ENCODE results near the gene MPV17L2.

MPV17L2 gene

DNA sequence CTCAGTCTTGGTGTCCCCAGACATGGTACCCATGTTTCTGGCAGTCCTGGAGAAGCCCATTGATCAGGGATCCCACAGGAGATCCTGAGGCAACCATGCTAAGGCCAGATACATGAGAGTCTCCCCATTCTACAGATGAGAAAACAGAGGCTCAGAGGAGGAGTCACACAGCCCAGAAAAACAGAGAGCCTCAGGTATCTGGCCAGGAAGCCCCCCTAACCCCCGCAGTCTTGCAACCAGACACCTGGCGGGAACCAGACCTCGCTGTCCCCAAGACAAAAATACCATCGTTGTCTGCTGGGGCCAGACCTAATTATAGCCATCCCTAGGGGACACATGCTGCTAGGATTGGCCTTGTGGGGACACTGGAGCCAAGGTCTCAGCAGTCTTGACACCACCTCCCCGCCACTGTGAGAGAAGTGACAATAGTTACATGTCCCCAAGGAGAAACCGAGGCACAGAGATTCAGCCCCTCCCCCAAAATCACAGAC is 34.8 kb downstream of the MPV17L2 start:
- no peak overlapping the region for H3K27ac Mint-ChIP-seq
- H3K4me1 Mint-ChIP-seq = peaks cover 60% of the 10 kb centered on the region

DNA sequence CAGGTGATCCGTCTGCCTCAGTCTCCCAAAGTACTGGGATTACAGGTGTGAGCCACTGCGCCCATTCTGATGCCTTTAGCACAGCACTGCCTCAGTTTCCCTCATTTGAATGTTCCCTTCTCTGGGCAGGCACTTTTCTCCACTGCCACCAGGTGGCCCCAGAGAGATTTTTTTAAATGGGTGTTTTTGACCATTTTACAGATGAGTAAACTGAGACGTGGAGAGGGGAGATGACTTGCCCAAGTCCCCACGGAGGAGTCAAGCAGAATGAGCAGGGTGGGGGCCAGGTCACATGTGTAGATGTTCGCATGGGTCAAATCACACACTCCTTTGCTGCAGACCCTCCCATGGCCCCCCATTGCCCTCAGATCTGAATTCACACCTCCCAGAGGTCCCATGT is 36.5 kb downstream of the MPV17L2 start:
- peaks cover 60% of the 10 kb centered on the region for H3K4me1 Mint-ChIP-seq

More for the DNA sequence above, 34.8 kb downstream of the MPV17L2 start:
- Mint-ChIP-seq H3K4me3 (no peak overlapping the region), H3K27me3 (peaks cover 89% of the 10 kb centered on the region), H3K9me3 (no peaks in the 10 kb centered on the region)
- DNase-seq (no peak), ATAC-seq (no peak)

DNA sequence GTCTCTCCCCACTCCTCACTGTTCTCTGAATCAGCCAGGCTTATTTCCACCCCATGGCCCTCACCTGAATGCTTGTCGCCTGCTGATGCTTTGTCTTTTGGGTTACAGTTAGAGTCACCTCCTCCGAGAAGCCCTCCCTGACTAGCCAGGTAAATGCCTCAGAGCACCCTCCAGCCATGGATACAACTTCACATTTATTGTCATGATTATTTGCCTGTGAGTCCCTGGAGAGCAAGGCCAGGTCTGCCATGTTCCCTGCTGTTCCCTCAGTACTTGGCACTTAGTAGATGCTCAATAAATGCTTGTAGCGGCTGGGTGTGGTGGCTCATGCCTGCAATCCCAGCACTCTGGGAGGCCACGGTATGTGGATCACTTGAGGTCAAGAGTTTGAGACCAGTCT is 36.9 kb downstream of the MPV17L2 start:
- peaks cover 89% of the 10 kb centered on the region for H3K27me3 Mint-ChIP-seq
- ATAC-seq (no peak), DNase-seq (no peak)
- peaks cover 6 to 8% of the 10 kb centered on the region in 2 donors for H3K9me3 Mint-ChIP-seq
- H3K27ac Mint-ChIP-seq = no peak overlapping the region
- H3K4me3 Mint-ChIP-seq = no peak overlapping the region
- H3K4me1 Mint-ChIP-seq = peaks cover 56% of the 10 kb centered on the region

More for the DNA sequence above, 36.5 kb downstream of the MPV17L2 start:
- Mint-ChIP-seq H3K27ac (no peak overlapping the region), H3K9me3 (peaks cover 6 to 8% of the 10 kb centered on the region in 2 donors), H3K4me3 (no peak overlapping the region), H3K27me3 (peaks cover 89% of the 10 kb centered on the region)
- DNase-seq = no peak
- no peak for ATAC-seq

- Mint-ChIP-seq H3K27ac (no peak overlapping the region), H3K9me3 (peaks cover 6 to 8% of the 10 kb centered on the region in 2 donors), H3K4me1 (peaks cover 44% of the 10 kb centered on the region), H3K27me3 (peaks cover 89% of the 10 kb centered on the region), H3K4me3 (no peak overlapping the region)
- DNase-seq = no peak
- ATAC-seq = no peak
Measured at GRCh38 chr19:18230941-18231734, 38.1 kb downstream of the MPV17L2 start.

GRCh38 chr19:18231775-18232174 is 38.8 kb downstream of the MPV17L2 start:
- Mint-ChIP-seq H3K4me1 (peaks cover 40% of the 10 kb centered on the region), H3K4me3 (no peak overlapping the region), H3K9me3 (peaks cover 6 to 8% of the 10 kb centered on the region in 2 donors), H3K27me3 (peaks cover 89% of the 10 kb centered on the region), H3K27ac (no peak overlapping the region)
- no peak for DNase-seq
- ATAC-seq = no peak

DNA sequence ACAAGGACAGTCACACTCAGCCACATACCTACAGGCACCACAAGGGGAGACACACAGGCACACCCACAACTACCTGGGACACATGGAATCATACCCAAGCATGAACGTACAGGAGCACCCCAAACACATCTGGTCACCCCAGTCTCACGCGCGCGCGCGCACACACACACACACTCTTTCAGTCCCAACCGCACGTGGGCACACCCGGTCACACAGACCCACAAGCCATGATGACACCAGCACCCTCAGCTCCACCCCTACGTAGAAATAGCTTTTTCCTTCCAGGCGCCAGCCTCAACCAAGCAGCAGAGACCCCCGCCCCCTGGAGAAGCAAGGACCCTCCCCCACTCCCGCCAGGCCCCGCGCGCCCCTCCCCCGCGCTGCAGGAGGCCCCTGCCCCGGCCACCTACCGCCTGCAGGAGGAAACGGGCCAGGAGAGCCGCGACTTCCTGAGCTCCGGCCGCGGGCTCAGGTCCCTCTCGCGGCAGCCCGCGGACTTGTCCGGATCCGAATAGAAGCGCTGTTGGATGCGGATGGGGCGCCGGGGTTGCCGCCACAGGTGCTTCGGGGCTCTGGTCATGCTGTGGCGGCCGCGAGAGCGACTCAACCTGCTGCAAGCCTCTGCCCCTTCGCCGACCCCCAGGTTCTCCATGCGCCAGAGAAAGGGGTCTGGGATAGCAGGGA is 39.7 kb downstream of the MPV17L2 start:
- H3K27me3 Mint-ChIP-seq = peaks cover 85% of the 10 kb centered on the region
- H3K9me3 Mint-ChIP-seq = peaks cover 6 to 8% of the 10 kb centered on the region in 2 donors
- peak; percentile 40 for ATAC-seq
- peaks cover 31% of the 10 kb centered on the region for H3K4me1 Mint-ChIP-seq
- no peak overlapping the region for H3K27ac Mint-ChIP-seq
- no peak for DNase-seq
- H3K4me3 Mint-ChIP-seq = peak overlapping the region in 1 of 2 donors; percentile 41

DNA sequence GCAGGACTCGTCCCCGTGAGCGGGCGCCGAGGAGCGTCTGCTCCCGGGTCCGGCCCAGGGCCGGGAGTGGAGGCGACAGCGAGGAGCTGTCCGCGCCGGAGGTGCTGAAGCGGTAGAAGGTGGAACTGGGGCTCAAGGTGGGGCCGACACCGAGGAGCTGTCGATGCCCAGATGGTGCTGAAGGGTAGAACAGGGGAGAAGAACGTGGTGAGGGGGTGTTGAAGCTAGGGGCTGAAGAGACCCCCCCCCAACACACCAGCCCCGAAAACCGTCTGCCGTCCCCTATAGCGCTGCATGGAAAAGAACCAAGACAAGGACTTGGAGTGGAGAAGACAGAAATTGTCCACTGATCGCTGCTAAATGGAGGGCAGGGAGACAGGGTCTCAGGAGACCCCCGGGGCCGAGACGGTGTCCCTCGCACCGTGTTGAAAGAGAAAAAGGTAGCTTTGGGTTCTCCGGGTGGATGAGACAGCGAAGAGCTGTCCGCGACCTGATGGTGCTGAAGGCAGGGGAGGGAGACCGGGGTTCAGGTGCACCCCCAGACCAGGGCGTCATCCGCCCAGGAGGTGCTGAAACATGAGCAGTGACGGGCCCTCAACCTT is 40.3 kb downstream of the MPV17L2 start:
- Mint-ChIP-seq H3K9me3 (peaks cover 6 to 8% of the 10 kb centered on the region in 2 donors), H3K27me3 (peaks cover 79% of the 10 kb centered on the region), H3K4me3 (no peak overlapping the region), H3K27ac (no peak overlapping the region), H3K4me1 (peaks cover 31% of the 10 kb centered on the region)
- ATAC-seq (no peak), DNase-seq (peak; percentile 43)

- H3K27me3 Mint-ChIP-seq = peaks cover 82% of the 10 kb centered on the region
- no peak overlapping the region for H3K27ac Mint-ChIP-seq
- no peak for ATAC-seq
- H3K4me3 Mint-ChIP-seq = no peak overlapping the region
- H3K4me1 Mint-ChIP-seq = peaks cover 31% of the 10 kb centered on the region
- peaks cover 6 to 8% of the 10 kb centered on the region in 2 donors for H3K9me3 Mint-ChIP-seq
- DNase-seq = no peak
Measured at GRCh38 chr19:18234194-18234593, 41.2 kb downstream of the MPV17L2 start.

DNA sequence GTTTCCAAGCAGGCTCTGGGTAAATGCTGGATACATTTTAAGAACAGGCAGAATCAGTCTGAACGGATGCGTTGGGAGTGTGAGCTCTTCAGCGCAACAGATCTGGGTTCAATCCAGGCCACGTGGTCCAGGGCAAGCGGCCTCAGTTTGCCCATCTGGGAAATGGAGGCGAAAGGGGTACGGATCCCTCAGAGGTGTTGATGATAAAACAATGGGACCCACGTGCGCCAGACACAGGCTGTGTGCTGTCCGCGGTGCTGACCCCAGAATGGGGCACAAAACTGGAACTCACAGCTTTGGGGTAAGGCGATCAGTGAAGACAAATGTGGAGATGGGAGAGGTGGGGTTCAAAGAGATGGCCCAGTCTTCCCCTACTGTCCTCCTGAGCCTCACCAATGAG is 46.3 kb downstream of the MPV17L2 start:
- H3K27ac Mint-ChIP-seq = no peak overlapping the region
- H3K9me3 Mint-ChIP-seq = no peaks in the 10 kb centered on the region
- ATAC-seq (no peak), DNase-seq (no peak)
- no peaks in the 10 kb centered on the region for H3K4me1 Mint-ChIP-seq
- H3K4me3 Mint-ChIP-seq = no peak overlapping the region
- H3K27me3 Mint-ChIP-seq = peaks cover 38% of the 10 kb centered on the region

GRCh38 chr19:18245297-18245696 is 52.3 kb downstream of the MPV17L2 start:
- peaks cover 4% of the 10 kb centered on the region for H3K27me3 Mint-ChIP-seq
- no peaks in the 10 kb centered on the region for H3K4me1 Mint-ChIP-seq
- ATAC-seq (no peak), DNase-seq (no peak)
- no peak overlapping the region for H3K4me3 Mint-ChIP-seq
- peak overlapping the region in 1 of 2 donors; percentile 6 for H3K27ac Mint-ChIP-seq
- no peaks in the 10 kb centered on the region for H3K9me3 Mint-ChIP-seq

Data from stimulated activated naive CD8-positive, alpha-beta T cell treated with anti-CD3 and anti-CD28 coated beads, Interleukin-15, amount 100 ng/mL, for 72 hours (primary cell).